ENCODE measurements around the gene FAF1. TPM values are rescaled to one million over a fixed set of nuclear protein-coding genes. Genes with fewer than 3 reads are reported as not detected.

The FAF1 gene
- total RNA-seq, 2 experiments from 2014 or later: 42.3 to 114 TPM

DNA sequence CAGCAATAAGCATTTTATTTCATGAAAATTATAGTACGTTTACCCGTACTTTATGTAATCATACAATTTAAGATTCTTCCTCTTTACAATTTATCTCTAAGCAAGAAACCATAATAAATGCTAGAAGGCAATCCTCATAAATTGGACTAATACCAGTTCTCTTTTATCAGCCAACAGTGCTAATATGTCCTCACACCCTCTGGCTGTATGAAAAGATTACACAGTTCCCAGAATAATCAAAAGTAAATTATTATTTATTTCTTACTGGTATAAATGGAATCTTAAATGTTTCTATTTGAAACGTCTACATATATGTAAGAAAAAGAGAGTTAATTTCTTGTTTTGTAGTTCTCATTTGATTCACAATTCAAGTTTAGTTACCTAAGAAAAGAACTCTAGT lies 6.9 kb upstream of the FAF1 start:
- Histone ChIP-seq H3K79me2 (ENCODE audit: insufficient read depth, low read depth, low read length) (peaks cover 30% of the 10 kb centered on the region), H4K20me1 (ENCODE audit: insufficient read depth, low read length) (peaks cover 13% of the 10 kb centered on the region; the same call in 1 of the 2 replicates), H3K9me2 (ENCODE audit: insufficient read depth, low read length) (no peaks in the 10 kb centered on the region), H3K27ac (ENCODE audit: low read depth, low read length, poor library complexity, severe bottlenecking) (peak overlapping the region; percentile 89), H3K4me1 (ENCODE audit: insufficient read depth, low read length, poor library complexity, severe bottlenecking) (peaks cover 14% of the 10 kb centered on the region), H3K4me3 (ENCODE audit: low read depth, low read length, poor library complexity, severe bottlenecking) (peak overlapping the region; percentile 88), H2AFZ (ENCODE audit: low read length) (peak overlapping the region; percentile 25; the same call in 1 of the 2 replicates), H3K9me3 (ENCODE audit: low read length) (no peaks in the 10 kb centered on the region), H3K4me2 (ENCODE audit: low read length) (peak overlapping the region; percentile 83), H3K36me3 (ENCODE audit: insufficient read depth, low read length) (peaks cover 10% of the 10 kb centered on the region; the same call in 1 of the 2 replicates)
- ChIA-PET POLR2A (interaction anchor here (0.6 to 1.0 kb wide), 2 partner anchors 10 to 895 kb away, joined by 4 to 8 read pairs; no protein-coding TSS in a partner anchor), CTCF (ENCODE audit: unreplicated experiment) (no interaction called here)
- TF ChIP-seq EZH2phosphoT487 (IDR thresholded peaks at IDR 0.05; ENCODE audit: borderline replicate concordance, low read depth, low read length): no peak
- no peak for TF ChIP-seq CTCF (conservative IDR thresholded peaks at IDR 0.05; ENCODE audit: low read length)
- no peak for DNase-seq (ENCODE audit: low spot score)
- intact Hi-C loops (cut with micrococcal nuclease; ENCODE audit: unreplicated experiment): loop anchor here (5.0 to 10.0 kb wide), 2 partner anchors 550 to 908 kb away; partner anchors contain the start of genes EPS15 and NRDC
- BruUV-seq (replicated peaks): no TSS peak

DNA sequence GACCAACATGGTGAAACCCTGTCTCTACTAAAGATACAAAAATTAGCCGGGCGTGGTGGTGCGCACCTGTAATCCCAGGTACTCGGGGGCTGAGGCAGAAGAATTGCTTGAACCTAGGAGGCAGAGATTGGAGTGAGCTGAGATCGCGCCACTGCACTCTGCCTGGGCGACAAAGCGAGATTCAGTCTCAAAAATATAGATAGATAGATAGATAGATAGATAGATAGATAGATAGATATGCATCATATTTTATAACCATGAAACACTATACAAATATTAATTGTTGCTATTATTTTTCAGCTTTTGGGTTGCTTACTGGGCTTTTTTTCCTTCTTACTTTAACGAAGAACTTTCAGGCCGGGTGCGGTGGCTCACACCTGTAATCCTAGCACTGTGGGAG lies 4.8 kb upstream of the FAF1 start:
- no peaks in the 10 kb centered on the region for H4K20me1 ChIP-seq (ENCODE audit: insufficient read depth, low read length)
- intact Hi-C loops (cut with micrococcal nuclease; ENCODE audit: unreplicated experiment): loop anchor here (5.0 to 10.0 kb wide), 2 partner anchors 552 to 910 kb away; partner anchors contain the start of genes EPS15 and NRDC
- H3K4me3 ChIP-seq (ENCODE audit: low read depth, low read length, poor library complexity, severe bottlenecking): no peak overlapping the region
- no peak overlapping the region for H3K27ac ChIP-seq (ENCODE audit: low read depth, low read length, poor library complexity, severe bottlenecking)
- POLR2A ChIA-PET: no interaction called here
- H3K9me3 ChIP-seq (ENCODE audit: low read length): no peaks in the 10 kb centered on the region
- no peak overlapping the region for H3K4me2 ChIP-seq (ENCODE audit: low read length)
- CTCF ChIA-PET (ENCODE audit: unreplicated experiment): no interaction called here
- H3K4me1 ChIP-seq (ENCODE audit: insufficient read depth, low read length, poor library complexity, severe bottlenecking): peaks cover 20% of the 10 kb centered on the region
- TF ChIP-seq CTCF (conservative IDR thresholded peaks at IDR 0.05; ENCODE audit: low read length) (no peak), EZH2phosphoT487 (IDR thresholded peaks at IDR 0.05; ENCODE audit: borderline replicate concordance, low read depth, low read length) (no peak)
- no TSS peak for BruUV-seq (replicated peaks)
- DNase-seq (ENCODE audit: low spot score): no peak
- H2AFZ ChIP-seq (ENCODE audit: low read length): no peak overlapping the region
- no peaks in the 10 kb centered on the region for H3K36me3 ChIP-seq (ENCODE audit: insufficient read depth, low read length)
- no peaks in the 10 kb centered on the region for H3K9me2 ChIP-seq (ENCODE audit: insufficient read depth, low read length)
- H3K79me2 ChIP-seq (ENCODE audit: insufficient read depth, low read depth, low read length): peaks cover 9% of the 10 kb centered on the region; the same call in 1 of the 2 replicates

DNA sequence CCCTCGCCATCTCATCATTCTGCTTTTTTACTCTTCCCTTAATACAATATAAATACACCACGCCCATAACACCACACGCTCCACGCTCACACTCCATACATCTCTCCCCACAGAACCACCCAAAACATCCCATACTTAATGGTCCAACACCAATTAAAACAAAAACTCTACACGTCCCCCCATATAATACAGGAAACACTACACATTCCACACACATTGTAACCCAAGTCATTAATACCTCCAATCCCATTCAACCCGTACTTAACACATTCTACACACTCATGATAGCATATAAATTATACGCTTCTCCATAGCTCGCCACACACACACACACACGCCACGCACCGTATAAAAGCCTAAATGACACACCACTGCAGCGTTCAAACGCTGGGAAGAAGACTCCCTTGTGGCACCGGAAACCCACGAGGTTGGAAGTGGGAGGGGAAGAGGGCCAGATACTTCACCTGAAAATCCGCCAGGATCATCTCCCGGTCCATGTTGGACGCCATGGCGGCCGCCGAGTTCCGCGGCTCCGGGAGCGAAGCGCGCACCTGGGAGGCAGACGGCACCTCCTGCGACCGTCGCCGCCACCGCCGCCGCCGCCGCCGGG lies 659 bp downstream of the FAF1 start:
- peaks cover 30% of the 10 kb centered on the region for H3K36me3 ChIP-seq (ENCODE audit: insufficient read depth, low read length)
- CTCF ChIA-PET (ENCODE audit: unreplicated experiment): no interaction called here
- H3K27ac ChIP-seq (ENCODE audit: low read depth, low read length, poor library complexity, severe bottlenecking): peak overlapping the region; percentile 70
- H3K9me2 ChIP-seq (ENCODE audit: insufficient read depth, low read length): no peaks in the 10 kb centered on the region
- no TSS peak for BruUV-seq (replicated peaks)
- H3K79me2 ChIP-seq (ENCODE audit: insufficient read depth, low read depth, low read length): peaks cover 52% of the 10 kb centered on the region
- peak overlapping the region; percentile 88 for H3K4me3 ChIP-seq (ENCODE audit: low read depth, low read length, poor library complexity, severe bottlenecking)
- H2AFZ ChIP-seq (ENCODE audit: low read length): peak overlapping the region; percentile 54; the same call in 1 of the 2 replicates
- H4K20me1 ChIP-seq (ENCODE audit: insufficient read depth, low read length): peaks cover 12% of the 10 kb centered on the region; the same call in 1 of the 2 replicates
- peaks cover 30% of the 10 kb centered on the region for H3K4me1 ChIP-seq (ENCODE audit: insufficient read depth, low read length, poor library complexity, severe bottlenecking)
- no peaks in the 10 kb centered on the region for H3K9me3 ChIP-seq (ENCODE audit: low read length)
- peak overlapping the region; percentile 91 for H3K4me2 ChIP-seq (ENCODE audit: low read length)
- no peak for TF ChIP-seq CTCF (conservative IDR thresholded peaks at IDR 0.05; ENCODE audit: low read length)
- intact Hi-C loops (cut with micrococcal nuclease; ENCODE audit: unreplicated experiment): no loop called here
- no peak for DNase-seq (ENCODE audit: low spot score)
- POLR2A ChIA-PET: interaction anchor here (0.6 to 1.6 kb wide), 6 partner anchors 10 to 469 kb away, joined by 3 to 8 read pairs (median 3); partner anchors contain the start of gene CDKN2C

Data from OCI-LY7 (cell line).